HEK293 (cell line): Measurements from ENCODE around the gene VDAC1.

Experiments used
- CTCF ChIP-seq: fragments of 450-650 bp; formaldehyde crosslinking; IDR thresholded peaks from 2 replicates; pipeline ENCODE4 v1.5.1; 2016; ENCODE audit warnings: missing biosample characterization, missing genetic modification characterization
- KLF16 ChIP-seq: fragments of 450-650 bp; formaldehyde crosslinking; IDR thresholded peaks from 2 replicates; pipeline ENCODE4 v1.5.1; 2017; ENCODE audit warnings: missing biosample characterization, missing genetic modification characterization
- REST ChIP-seq: fragments of 450-650 bp; formaldehyde crosslinking; IDR thresholded peaks from 2 replicates; pipeline ENCODE4 v1.5.1; 2016; ENCODE audit warnings: missing biosample characterization, missing genetic modification characterization
- TCF7L2 ChIP-seq: IDR thresholded peaks from 2 replicates; pipeline ENCODE4 v1.6.1; 2011; ENCODE audit warnings: low read depth, mild to moderate bottlenecking, inconsistent platforms, low read length, moderate library complexity, borderline replicate concordance
- YY1 ChIP-seq: fragments of 450-650 bp; formaldehyde crosslinking; IDR thresholded peaks from 2 replicates; pipeline ENCODE4 v1.5.1; 2018; ENCODE audit warnings: missing biosample characterization, missing genetic modification characterization
- ZBTB26 ChIP-seq: fragments of 450-650 bp; formaldehyde crosslinking; optimal IDR thresholded peaks from 2 replicates; pipeline ENCODE3; 2016; ENCODE audit warnings: missing biosample characterization, mild to moderate bottlenecking, missing genetic modification characterization
- ZFP3 ChIP-seq: fragments of 450-650 bp; formaldehyde crosslinking; IDR thresholded peaks from 2 replicates; pipeline ENCODE4 v1.5.1; 2016; ENCODE audit warnings: low read depth, missing biosample characterization, missing genetic modification characterization
- ZNF175 ChIP-seq: fragments of 450-650 bp; formaldehyde crosslinking; IDR thresholded peaks from 2 replicates; pipeline ENCODE4 v1.5.1; 2016; ENCODE audit warnings: missing biosample characterization, missing genetic modification characterization
- ZNF560 ChIP-seq: fragments of 450-650 bp; formaldehyde crosslinking; IDR thresholded peaks from 2 replicates; pipeline ENCODE4 v1.5.1; 2017; ENCODE audit warnings: missing biosample characterization, missing genetic modification characterization, borderline replicate concordance
- ZNF645 ChIP-seq: fragments of 450-650 bp; formaldehyde crosslinking; IDR thresholded peaks from 2 replicates; pipeline ENCODE4; 2016; ENCODE audit warnings: missing biosample characterization, missing genetic modification characterization
- ZNF837 ChIP-seq: fragments of 450-650 bp; formaldehyde crosslinking; IDR thresholded peaks from 2 replicates; pipeline ENCODE4 v1.5.1; 2016; ENCODE audit warnings: missing biosample characterization, missing genetic modification characterization

GRCh38 chr5:133994297-133994989 is 10.3 kb downstream of the VDAC1 start:
- no peak for TF ChIP-seq ZFP3 (tag by site-specific recombination)
- no peak for TF ChIP-seq ZNF837 (tag by site-specific recombination)
- no peak for TF ChIP-seq CTCF (tag by site-specific recombination)
- TF ChIP-seq REST: 0 out of 2 replicates have a peak, but pooled peaks have one; percentile 33
- TF ChIP-seq YY1: no peak
- TF ChIP-seq KLF16 (tag by site-specific recombination): no peak
- no peak for TF ChIP-seq ZNF175
- no peak for TF ChIP-seq ZNF645
- TF ChIP-seq TCF7L2: no peak
- no peak for TF ChIP-seq ZBTB26
- no peak for TF ChIP-seq ZNF560
